GM18508 (cell line): Measurements from ENCODE around the gene ZNF487.
A peak's percentile ranks its signal among the peaks of the same experiment; 100 is the strongest.
"Not testable (repeated sequence)": the region's sequence is repeated elsewhere in the genome, so short reads cannot be mapped to it uniquely, and the experiment has no call there.

Experiments used
- ATAC-seq: cut with Tn5 transposase; IDR thresholded peaks from one replicate; pipeline ENCODE4 v1.9.1; 2021; ENCODE audit warnings: moderate number of reproducible peaks; ENCODE audit not compliant: insufficient read depth, unreplicated experiment

The ZNF487 gene

GRCh38 chr10:43427166-43427825 lies 9.6 kb upstream of the ZNF487 start:
- peak; percentile 86 for ATAC-seq

GRCh38 chr10:43430926-43431663 lies 5.8 kb upstream of the ZNF487 start:
- ATAC-seq, result no peak

GRCh38 chr10:43437141-43437870 lies 395 bp downstream of the ZNF487 start:
- no peak for ATAC-seq

GRCh38 chr10:43440463-43441134 lies 3.7 kb downstream of the ZNF487 start:
- ATAC-seq, result no peak

GRCh38 chr10:43444323-43444722 lies 7.4 kb downstream of the ZNF487 start:
- ATAC-seq, result no peak

- no peak for ATAC-seq
These were observed 8.1 kb downstream of the ZNF487 start for GRCh38 chr10:43444897-43445466.

GRCh38 chr10:43446219-43447017 lies 9.5 kb downstream of the ZNF487 start:
- not testable (repeated sequence) for ATAC-seq

- ATAC-seq, result no peak
These were observed 11.8 kb downstream of the ZNF487 start for GRCh38 chr10:43448742-43449141.

GRCh38 chr10:43452356-43452914 lies 15.5 kb downstream of the ZNF487 start:
- ATAC-seq, result no peak

GRCh38 chr10:43453266-43453831 lies 16.4 kb downstream of the ZNF487 start:
- no peak for ATAC-seq

GRCh38 chr10:43454025-43454424 lies 17.1 kb downstream of the ZNF487 start:
- ATAC-seq, result not testable (repeated sequence)

- ATAC-seq, result not testable (repeated sequence)
These were observed 19.6 kb downstream of the ZNF487 start for GRCh38 chr10:43456561-43456960.

- ATAC-seq, result no peak
These were observed 21.3 kb downstream of the ZNF487 start for GRCh38 chr10:43458227-43458626.

GRCh38 chr10:43461950-43462349 lies 25.0 kb downstream of the ZNF487 start:
- peak; percentile 64 for ATAC-seq

- not testable (repeated sequence) for ATAC-seq
These were observed 28.3 kb downstream of the ZNF487 start for GRCh38 chr10:43465086-43465735.

- ATAC-seq, result not testable (repeated sequence)
These were observed 28.8 kb downstream of the ZNF487 start for GRCh38 chr10:43465736-43466120.

GRCh38 chr10:43471146-43471545 lies 34.2 kb downstream of the ZNF487 start:
- no peak for ATAC-seq

- ATAC-seq, result no peak
These were observed 35.2 kb downstream of the ZNF487 start for GRCh38 chr10:43471935-43472720.
